GM23338 (cell line): Measurements from ENCODE around the gene RPA3. TPM values are rescaled to one million over a fixed set of nuclear protein-coding genes. Genes with fewer than 3 reads are reported as not detected.

ENCODE experiments used
- ATAC-seq: fragments of 200-7000 bp; cut with Tn5 transposase; 3 replicates; pipeline ENCODE4 v1.9.1; 2020
- DNase-seq: peaks from one replicate; pipeline ENCODE4 v3.0.0-alpha.2; 2015; ENCODE audit warnings: low spot score
- H2AFZ ChIP-seq: fragments of 200-600 bp; sonication (generic); 2 replicates; pipeline ENCODE4 v1.8.0; 2016; ENCODE audit warnings: antibody characterized with exemption, mild to moderate bottlenecking, moderate library complexity
- H3F3A ChIP-seq: fragments of 200-600 bp; sonication (generic); replicated peaks from 2 replicates; pipeline ENCODE4 v1.8.0; 2017; ENCODE audit warnings: antibody characterized with exemption, mixed run types, low read depth
- H3K27ac ChIP-seq: fragments of 200-600 bp; sonication (generic); 2 replicates; pipeline ENCODE4 v1.6.1; 2016; ENCODE audit warnings: low read depth
- H3K27me3 ChIP-seq: fragments of 200-600 bp; sonication (generic); 2 replicates; pipeline ENCODE4 v1.8.0; 2016; ENCODE audit warnings: mild to moderate bottlenecking, mixed run types, moderate library complexity; ENCODE audit not compliant: insufficient read depth
- H3K36me3 ChIP-seq: fragments of 200-600 bp; sonication (generic); 2 replicates; pipeline ENCODE4 v1.8.0; 2016; ENCODE audit warnings: mild to moderate bottlenecking; ENCODE audit not compliant: insufficient read depth
- H3K4me1 ChIP-seq: fragments of 200-600 bp; sonication (generic); 2 replicates; pipeline ENCODE4 v1.8.0; 2016; ENCODE audit warnings: mild to moderate bottlenecking, moderate library complexity; ENCODE audit not compliant: insufficient read depth
- H3K4me2 ChIP-seq: fragments of 200-600 bp; sonication (generic); 2 replicates; pipeline ENCODE4 v1.7.1; 2017; ENCODE audit warnings: mixed run types
- H3K4me3 ChIP-seq: fragments of 200-600 bp; sonication (generic); 2 replicates; pipeline ENCODE4 v1.6.1; 2016; ENCODE audit warnings: mixed run types
- H3K79me2 ChIP-seq: fragments of 200-600 bp; sonication (generic); replicated peaks from 2 replicates; pipeline ENCODE4 v1.8.0; 2017; ENCODE audit warnings: mild to moderate bottlenecking; ENCODE audit not compliant: insufficient read depth
- H3K9me2 ChIP-seq: fragments of 200-600 bp; sonication (generic); 2 replicates; pipeline ENCODE4 v1.8.0; 2017; ENCODE audit not compliant: insufficient read depth
- H4K20me1 ChIP-seq: fragments of 200-600 bp; sonication (generic); replicated peaks from 2 replicates; pipeline ENCODE4 v1.8.0; 2017; ENCODE audit warnings: mild to moderate bottlenecking; ENCODE audit not compliant: insufficient read depth
- H3K27ac Mint-ChIP-seq: 2 replicates; pipeline ENCODE4 v1.8.0; 2020; ENCODE audit warnings: inconsistent platforms, mild to moderate bottlenecking, moderate library complexity, mixed read lengths
- H3K27me3 Mint-ChIP-seq: 3 replicates; pipeline ENCODE4 v1.8.0; 2022; ENCODE audit warnings: low read depth, mild to moderate bottlenecking, moderate library complexity, mixed read lengths, inconsistent platforms; ENCODE audit not compliant: insufficient read depth, poor library complexity
- H3K36me3 Mint-ChIP-seq: 3 replicates; pipeline ENCODE4 v1.8.0; 2021; ENCODE audit warnings: low read depth, mild to moderate bottlenecking, inconsistent platforms, moderate library complexity, mixed read lengths
- H3K4me1 Mint-ChIP-seq: 3 replicates; pipeline ENCODE4 v1.8.0; 2020; ENCODE audit warnings: mild to moderate bottlenecking, inconsistent platforms, mixed read lengths
- H3K4me3 Mint-ChIP-seq: 3 replicates; pipeline ENCODE4 v1.8.0; 2021; ENCODE audit warnings: moderate library complexity, mild to moderate bottlenecking, inconsistent platforms, mixed read lengths
- H3K9me3 Mint-ChIP-seq: 3 replicates; pipeline ENCODE4 v1.8.0; 2020; ENCODE audit warnings: moderate library complexity, mild to moderate bottlenecking, inconsistent platforms, mixed read lengths
- CREB1 ChIP-seq: fragments of 250-450 bp; sonication (Bioruptor Pico); IDR thresholded peaks from 2 replicates; pipeline ENCODE4 v1.5.0; 2020; ENCODE audit warnings: low read depth, mild to moderate bottlenecking, moderate library complexity
- EZH2 ChIP-seq: fragments of 200-600 bp; sonication (generic); IDR thresholded peaks from one replicate; pipeline ENCODE4 v1.8.0; 2017; ENCODE audit warnings: antibody characterized with exemption, mild to moderate bottlenecking, low read depth; ENCODE audit not compliant: unreplicated experiment
- JUNB ChIP-seq: IDR thresholded peaks from one replicate; pipeline ENCODE4 v1.6.1; 2016; ENCODE audit warnings: antibody characterized with exemption; ENCODE audit not compliant: unreplicated experiment
- NANOG ChIP-seq: IDR thresholded peaks from 2 replicates; pipeline ENCODE4 v1.6.1; 2016; ENCODE audit warnings: antibody characterized with exemption, borderline replicate concordance
- POLR2AphosphoS5 ChIP-seq: IDR thresholded peaks from 2 replicates; pipeline ENCODE4 v1.6.1; 2016; ENCODE audit warnings: antibody characterized with exemption, low read depth
- ZNF331 ChIP-seq: fragments of 250-450 bp; sonication (Bioruptor Pico); IDR thresholded peaks from 2 replicates; pipeline ENCODE4 v1.5.0; 2020; ENCODE audit warnings: low read depth, mild to moderate bottlenecking, moderate library complexity
- polyA plus RNA-seq: library from polyadenylated mRNA; unstranded; fragments of >200 nt; fragmentation: Nextera tagmentation; extraction: Ambion mirVana; gene quantifications from 2 replicates; pipeline ENCODE4 v1.2.1, GENCODE V29; 2016
- total RNA-seq: library from RNA; depleted of rRNA; stranded (reverse); fragments of >200 nt; shearing (Covaris generic); gene quantifications from 2 replicates; pipeline ENCODE4 v1.2.3, GENCODE V29; 2014
- TF ChIP-seq, protein P1 (sequence below): fragments of 250-450 bp; sonication (Bioruptor Pico); IDR thresholded peaks from 2 replicates; pipeline ENCODE4 v1.5.0; 2020; ENCODE audit warnings: mild to moderate bottlenecking, moderate library complexity
- TF ChIP-seq, protein P2 (sequence below), 2 experiments: fragments of 200-600 bp in 1 of 2; sonication (generic) in 1 of 2; conservative IDR thresholded peaks; 2 replicates each; pipeline versions ENCODE4 v1.5.1 to v1.6.1; 2016 to 2017; ENCODE audit warnings: antibody characterized with exemption in 2 of 2, low read depth in 2 of 2, mild to moderate bottlenecking in 2 of 2, moderate library complexity in 1 of 2
- TF ChIP-seq, protein P3 (sequence below): IDR thresholded peaks from 2 replicates; pipeline ENCODE4 v1.6.1; 2016; ENCODE audit warnings: antibody characterized with exemption

Gene RPA3
- total and polyA plus RNA-seq, 2 experiments from 2014 or later, result 74.9 to 287 TPM

DNA sequence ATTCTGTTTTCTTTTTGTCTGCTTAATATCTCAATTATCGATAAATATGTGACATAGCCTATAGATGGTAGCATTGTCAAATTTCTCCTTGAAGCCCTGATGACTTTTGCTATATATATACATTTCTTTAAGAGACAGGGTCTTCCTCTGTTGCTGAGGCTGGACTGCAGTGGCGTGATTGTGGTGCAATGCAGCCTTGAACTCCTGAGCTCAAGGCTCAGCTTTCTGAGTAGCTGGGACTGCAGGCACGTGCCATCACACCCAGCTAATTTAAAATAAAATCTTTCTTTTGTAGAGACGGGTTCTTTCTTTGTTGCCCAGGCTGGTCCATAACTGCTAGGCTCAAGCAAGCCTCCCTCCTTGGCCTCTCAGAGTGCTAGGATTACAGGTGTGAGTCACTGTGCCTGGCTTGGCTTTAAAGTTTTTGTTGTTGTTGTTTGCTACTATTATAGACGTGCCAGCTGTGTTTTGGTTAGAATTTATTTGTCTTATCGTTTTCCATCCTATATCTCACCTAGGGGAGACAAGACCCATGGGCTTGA, 70.8 kb downstream of the RPA3 start:
- no peak for TF ChIP-seq JUNB
- no peak for TF ChIP-seq NANOG
- TF ChIP-seq, protein P1, sequence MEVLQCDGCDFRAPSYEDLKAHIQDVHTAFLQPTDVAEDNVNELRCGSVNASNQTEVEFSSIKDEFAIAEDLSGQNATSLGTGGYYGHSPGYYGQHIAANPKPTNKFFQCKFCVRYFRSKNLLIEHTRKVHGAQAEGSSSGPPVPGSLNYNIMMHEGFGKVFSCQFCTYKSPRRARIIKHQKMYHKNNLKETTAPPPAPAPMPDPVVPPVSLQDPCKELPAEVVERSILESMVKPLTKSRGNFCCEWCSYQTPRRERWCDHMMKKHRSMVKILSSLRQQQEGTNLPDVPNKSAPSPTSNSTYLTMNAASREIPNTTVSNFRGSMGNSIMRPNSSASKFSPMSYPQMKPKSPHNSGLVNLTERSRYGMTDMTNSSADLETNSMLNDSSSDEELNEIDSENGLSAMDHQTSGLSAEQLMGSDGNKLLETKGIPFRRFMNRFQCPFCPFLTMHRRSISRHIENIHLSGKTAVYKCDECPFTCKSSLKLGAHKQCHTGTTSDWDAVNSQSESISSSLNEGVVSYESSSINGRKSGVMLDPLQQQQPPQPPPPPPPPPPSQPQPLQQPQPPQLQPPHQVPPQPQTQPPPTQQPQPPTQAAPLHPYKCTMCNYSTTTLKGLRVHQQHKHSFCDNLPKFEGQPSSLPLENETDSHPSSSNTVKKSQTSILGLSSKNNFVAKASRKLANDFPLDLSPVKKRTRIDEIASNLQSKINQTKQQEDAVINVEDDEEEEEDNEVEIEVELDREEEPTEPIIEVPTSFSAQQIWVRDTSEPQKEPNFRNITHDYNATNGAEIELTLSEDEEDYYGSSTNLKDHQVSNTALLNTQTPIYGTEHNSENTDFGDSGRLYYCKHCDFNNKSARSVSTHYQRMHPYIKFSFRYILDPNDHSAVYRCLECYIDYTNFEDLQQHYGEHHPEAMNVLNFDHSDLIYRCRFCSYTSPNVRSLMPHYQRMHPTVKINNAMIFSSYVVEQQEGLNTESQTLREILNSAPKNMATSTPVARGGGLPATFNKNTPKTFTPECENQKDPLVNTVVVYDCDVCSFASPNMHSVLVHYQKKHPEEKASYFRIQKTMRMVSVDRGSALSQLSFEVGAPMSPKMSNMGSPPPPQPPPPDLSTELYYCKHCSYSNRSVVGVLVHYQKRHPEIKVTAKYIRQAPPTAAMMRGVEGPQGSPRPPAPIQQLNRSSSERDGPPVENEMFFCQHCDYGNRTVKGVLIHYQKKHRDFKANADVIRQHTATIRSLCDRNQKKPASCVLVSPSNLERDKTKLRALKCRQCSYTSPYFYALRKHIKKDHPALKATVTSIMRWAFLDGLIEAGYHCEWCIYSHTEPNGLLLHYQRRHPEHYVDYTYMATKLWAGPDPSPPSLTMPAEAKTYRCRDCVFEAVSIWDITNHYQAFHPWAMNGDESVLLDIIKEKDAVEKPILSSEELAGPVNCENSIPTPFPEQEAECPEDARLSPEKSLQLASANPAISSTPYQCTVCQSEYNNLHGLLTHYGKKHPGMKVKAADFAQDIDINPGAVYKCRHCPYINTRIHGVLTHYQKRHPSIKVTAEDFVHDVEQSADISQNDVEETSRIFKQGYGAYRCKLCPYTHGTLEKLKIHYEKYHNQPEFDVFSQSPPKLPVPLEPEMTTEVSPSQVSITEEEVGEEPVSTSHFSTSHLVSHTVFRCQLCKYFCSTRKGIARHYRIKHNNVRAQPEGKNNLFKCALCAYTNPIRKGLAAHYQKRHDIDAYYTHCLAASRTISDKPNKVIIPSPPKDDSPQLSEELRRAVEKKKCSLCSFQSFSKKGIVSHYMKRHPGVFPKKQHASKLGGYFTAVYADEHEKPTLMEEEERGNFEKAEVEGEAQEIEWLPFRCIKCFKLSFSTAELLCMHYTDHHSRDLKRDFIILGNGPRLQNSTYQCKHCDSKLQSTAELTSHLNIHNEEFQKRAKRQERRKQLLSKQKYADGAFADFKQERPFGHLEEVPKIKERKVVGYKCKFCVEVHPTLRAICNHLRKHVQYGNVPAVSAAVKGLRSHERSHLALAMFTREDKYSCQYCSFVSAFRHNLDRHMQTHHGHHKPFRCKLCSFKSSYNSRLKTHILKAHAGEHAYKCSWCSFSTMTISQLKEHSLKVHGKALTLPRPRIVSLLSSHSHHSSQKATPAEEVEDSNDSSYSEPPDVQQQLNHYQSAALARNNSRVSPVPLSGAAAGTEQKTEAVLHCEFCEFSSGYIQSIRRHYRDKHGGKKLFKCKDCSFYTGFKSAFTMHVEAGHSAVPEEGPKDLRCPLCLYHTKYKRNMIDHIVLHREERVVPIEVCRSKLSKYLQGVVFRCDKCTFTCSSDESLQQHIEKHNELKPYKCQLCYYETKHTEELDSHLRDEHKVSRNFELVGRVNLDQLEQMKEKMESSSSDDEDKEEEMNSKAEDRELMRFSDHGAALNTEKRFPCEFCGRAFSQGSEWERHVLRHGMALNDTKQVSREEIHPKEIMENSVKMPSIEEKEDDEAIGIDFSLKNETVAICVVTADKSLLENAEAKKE (CRISPR knock-in tag), result no peak
- TF ChIP-seq EZH2, result no peak
- TF ChIP-seq CREB1 (CRISPR knock-in tag), result no peak
- TF ChIP-seq, protein P2, sequence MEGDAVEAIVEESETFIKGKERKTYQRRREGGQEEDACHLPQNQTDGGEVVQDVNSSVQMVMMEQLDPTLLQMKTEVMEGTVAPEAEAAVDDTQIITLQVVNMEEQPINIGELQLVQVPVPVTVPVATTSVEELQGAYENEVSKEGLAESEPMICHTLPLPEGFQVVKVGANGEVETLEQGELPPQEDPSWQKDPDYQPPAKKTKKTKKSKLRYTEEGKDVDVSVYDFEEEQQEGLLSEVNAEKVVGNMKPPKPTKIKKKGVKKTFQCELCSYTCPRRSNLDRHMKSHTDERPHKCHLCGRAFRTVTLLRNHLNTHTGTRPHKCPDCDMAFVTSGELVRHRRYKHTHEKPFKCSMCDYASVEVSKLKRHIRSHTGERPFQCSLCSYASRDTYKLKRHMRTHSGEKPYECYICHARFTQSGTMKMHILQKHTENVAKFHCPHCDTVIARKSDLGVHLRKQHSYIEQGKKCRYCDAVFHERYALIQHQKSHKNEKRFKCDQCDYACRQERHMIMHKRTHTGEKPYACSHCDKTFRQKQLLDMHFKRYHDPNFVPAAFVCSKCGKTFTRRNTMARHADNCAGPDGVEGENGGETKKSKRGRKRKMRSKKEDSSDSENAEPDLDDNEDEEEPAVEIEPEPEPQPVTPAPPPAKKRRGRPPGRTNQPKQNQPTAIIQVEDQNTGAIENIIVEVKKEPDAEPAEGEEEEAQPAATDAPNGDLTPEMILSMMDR (conservative IDR thresholded peaks at IDR 0.05; ENCODE audit: low read depth in 2 of 2), result no peak
- TF ChIP-seq, protein P3, sequence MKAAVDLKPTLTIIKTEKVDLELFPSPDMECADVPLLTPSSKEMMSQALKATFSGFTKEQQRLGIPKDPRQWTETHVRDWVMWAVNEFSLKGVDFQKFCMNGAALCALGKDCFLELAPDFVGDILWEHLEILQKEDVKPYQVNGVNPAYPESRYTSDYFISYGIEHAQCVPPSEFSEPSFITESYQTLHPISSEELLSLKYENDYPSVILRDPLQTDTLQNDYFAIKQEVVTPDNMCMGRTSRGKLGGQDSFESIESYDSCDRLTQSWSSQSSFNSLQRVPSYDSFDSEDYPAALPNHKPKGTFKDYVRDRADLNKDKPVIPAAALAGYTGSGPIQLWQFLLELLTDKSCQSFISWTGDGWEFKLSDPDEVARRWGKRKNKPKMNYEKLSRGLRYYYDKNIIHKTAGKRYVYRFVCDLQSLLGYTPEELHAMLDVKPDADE, result no peak
- no peak for TF ChIP-seq POLR2AphosphoS5
- TF ChIP-seq ZNF331, result no peak
- H3F3A ChIP-seq, result no peaks in the 10 kb centered on the region
- no peaks in the 10 kb centered on the region for H3K27me3 ChIP-seq
- no peaks in the 10 kb centered on the region for H3K36me3 ChIP-seq
- no peak overlapping the region for H3K4me2 ChIP-seq
- H4K20me1 ChIP-seq, result no peaks in the 10 kb centered on the region
- no peak overlapping the region for H3K4me3 Mint-ChIP-seq
- H3K27me3 Mint-ChIP-seq, result no peaks in the 10 kb centered on the region
- peaks cover 23% of the 10 kb centered on the region for H3K4me1 Mint-ChIP-seq
- no peak overlapping the region for H2AFZ ChIP-seq
- H3K4me3 ChIP-seq, result no peak overlapping the region
- H3K27ac Mint-ChIP-seq, result no peak overlapping the region; the same call in 1 of the 2 replicates
- no peaks in the 10 kb centered on the region for H3K4me1 ChIP-seq
- H3K79me2 ChIP-seq, result peaks cover 54% of the 10 kb centered on the region
- peaks cover 12% of the 10 kb centered on the region for H3K36me3 Mint-ChIP-seq
- H3K9me2 ChIP-seq, result no peaks in the 10 kb centered on the region
- ATAC-seq (no peak), DNase-seq (no peak)
- peaks cover 5% of the 10 kb centered on the region; the same call in 2 of the 3 replicates for H3K9me3 Mint-ChIP-seq
- no peak overlapping the region for H3K27ac ChIP-seq
